ENCODE results near the gene ZC3HAV1. TPM values are rescaled to one million over a fixed set of nuclear protein-coding genes. Genes with fewer than 3 reads are reported as not detected.
A peak's percentile ranks its signal among the peaks of the same experiment; 100 is the strongest.
"Not testable (repeated sequence)": the region's sequence is repeated elsewhere in the genome, so short reads cannot be mapped to it uniquely, and the experiment has no call there.

ZC3HAV1 gene
- total RNA-seq, 1 donor from 2014 or later: 42.7 TPM

DNA sequence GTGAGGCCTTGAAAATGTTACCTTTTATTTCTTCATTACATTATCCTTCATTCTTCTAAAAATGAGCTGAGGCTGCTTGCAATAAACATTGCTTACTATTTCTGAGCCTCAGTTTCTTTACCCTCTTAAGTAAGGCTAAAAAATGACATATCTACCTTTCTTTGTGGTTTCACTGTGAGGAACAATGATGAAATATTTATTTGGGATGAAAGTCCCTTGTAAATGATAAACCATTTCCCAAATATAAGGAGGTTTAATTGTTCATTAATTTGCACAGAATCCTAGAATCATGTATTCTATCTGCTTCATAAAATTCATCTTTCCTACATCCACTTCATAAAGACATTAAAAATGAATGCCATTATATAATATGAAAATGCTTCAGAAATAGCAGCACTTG lies 27.9 kb downstream of the ZC3HAV1 start:
- H3K27me3 Mint-ChIP-seq (ENCODE audit: unreplicated experiment): no peaks in the 10 kb centered on the region
- DNase-seq (ENCODE audit: extremely low spot score, unreplicated experiment): no peak
- no peak overlapping the region for H3K4me3 Mint-ChIP-seq (ENCODE audit: unreplicated experiment)
- no peaks in the 10 kb centered on the region for H3K4me1 Mint-ChIP-seq (ENCODE audit: unreplicated experiment)
- TF ChIP-seq, protein P1, sequence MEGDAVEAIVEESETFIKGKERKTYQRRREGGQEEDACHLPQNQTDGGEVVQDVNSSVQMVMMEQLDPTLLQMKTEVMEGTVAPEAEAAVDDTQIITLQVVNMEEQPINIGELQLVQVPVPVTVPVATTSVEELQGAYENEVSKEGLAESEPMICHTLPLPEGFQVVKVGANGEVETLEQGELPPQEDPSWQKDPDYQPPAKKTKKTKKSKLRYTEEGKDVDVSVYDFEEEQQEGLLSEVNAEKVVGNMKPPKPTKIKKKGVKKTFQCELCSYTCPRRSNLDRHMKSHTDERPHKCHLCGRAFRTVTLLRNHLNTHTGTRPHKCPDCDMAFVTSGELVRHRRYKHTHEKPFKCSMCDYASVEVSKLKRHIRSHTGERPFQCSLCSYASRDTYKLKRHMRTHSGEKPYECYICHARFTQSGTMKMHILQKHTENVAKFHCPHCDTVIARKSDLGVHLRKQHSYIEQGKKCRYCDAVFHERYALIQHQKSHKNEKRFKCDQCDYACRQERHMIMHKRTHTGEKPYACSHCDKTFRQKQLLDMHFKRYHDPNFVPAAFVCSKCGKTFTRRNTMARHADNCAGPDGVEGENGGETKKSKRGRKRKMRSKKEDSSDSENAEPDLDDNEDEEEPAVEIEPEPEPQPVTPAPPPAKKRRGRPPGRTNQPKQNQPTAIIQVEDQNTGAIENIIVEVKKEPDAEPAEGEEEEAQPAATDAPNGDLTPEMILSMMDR (IDR thresholded peaks at IDR 0.05): no peak
- no peaks in the 10 kb centered on the region for H3K9me3 Mint-ChIP-seq (ENCODE audit: unreplicated experiment)
- peaks cover 56% of the 10 kb centered on the region for H3K36me3 Mint-ChIP-seq (ENCODE audit: unreplicated experiment)
- H3K27ac Mint-ChIP-seq (ENCODE audit: unreplicated experiment): no peak overlapping the region

DNA sequence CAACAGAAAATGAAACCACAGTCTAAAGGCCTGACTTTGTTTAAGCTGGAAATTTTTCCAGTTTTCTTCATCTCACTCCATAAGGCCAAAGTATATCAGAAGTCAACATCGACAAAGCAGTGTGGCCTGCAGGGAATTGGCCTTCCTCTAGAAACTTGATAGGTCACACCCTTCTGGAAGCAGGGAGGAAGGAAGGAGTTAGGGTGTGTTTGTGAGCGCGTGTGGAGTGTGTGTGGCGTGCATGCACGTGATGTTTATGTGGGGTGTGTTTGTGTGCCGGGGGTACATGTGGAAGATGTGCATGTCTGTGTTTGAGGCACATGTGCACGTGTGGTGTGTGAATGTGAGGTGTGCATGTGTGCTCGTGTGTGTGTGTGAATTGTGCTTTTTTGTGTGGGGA lies 28.6 kb downstream of the ZC3HAV1 start:
- no peak overlapping the region for H3K4me3 Mint-ChIP-seq (ENCODE audit: unreplicated experiment)
- no peaks in the 10 kb centered on the region for H3K4me1 Mint-ChIP-seq (ENCODE audit: unreplicated experiment)
- H3K36me3 Mint-ChIP-seq (ENCODE audit: unreplicated experiment): peaks cover 58% of the 10 kb centered on the region
- H3K27ac Mint-ChIP-seq (ENCODE audit: unreplicated experiment): peak overlapping the region; percentile 2
- H3K9me3 Mint-ChIP-seq (ENCODE audit: unreplicated experiment): no peaks in the 10 kb centered on the region
- no peak for DNase-seq (ENCODE audit: extremely low spot score, unreplicated experiment)
- H3K27me3 Mint-ChIP-seq (ENCODE audit: unreplicated experiment): no peaks in the 10 kb centered on the region
- TF ChIP-seq, protein P1 (IDR thresholded peaks at IDR 0.05): no peak

DNA sequence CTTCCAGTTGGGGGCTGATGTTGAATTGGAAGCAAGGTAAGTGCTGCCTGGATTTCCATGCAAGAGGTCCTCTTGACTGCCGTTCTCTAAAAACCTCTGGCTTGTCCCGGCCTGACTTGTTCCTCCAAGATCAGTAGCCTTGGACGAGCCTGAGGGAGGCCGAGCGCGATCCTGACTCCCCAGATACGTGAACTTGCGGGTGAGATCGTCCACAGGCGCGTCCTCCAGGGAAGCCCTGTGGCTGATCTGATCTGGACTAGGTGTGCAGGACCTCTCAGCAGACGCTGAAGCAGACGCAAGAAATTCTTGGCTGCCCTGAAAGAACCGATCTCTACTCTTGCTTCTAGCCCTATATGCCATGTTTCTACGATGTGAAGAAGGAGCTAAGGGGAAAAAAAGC lies 29.7 kb downstream of the ZC3HAV1 start:
- no peaks in the 10 kb centered on the region for H3K27me3 Mint-ChIP-seq (ENCODE audit: unreplicated experiment)
- H3K27ac Mint-ChIP-seq (ENCODE audit: unreplicated experiment): no peak overlapping the region
- no peak overlapping the region for H3K4me3 Mint-ChIP-seq (ENCODE audit: unreplicated experiment)
- peaks cover 55% of the 10 kb centered on the region for H3K36me3 Mint-ChIP-seq (ENCODE audit: unreplicated experiment)
- H3K9me3 Mint-ChIP-seq (ENCODE audit: unreplicated experiment): no peaks in the 10 kb centered on the region
- TF ChIP-seq, protein P1 (IDR thresholded peaks at IDR 0.05): no peak
- H3K4me1 Mint-ChIP-seq (ENCODE audit: unreplicated experiment): peaks cover 4% of the 10 kb centered on the region
- DNase-seq (ENCODE audit: extremely low spot score, unreplicated experiment): no peak

DNA sequence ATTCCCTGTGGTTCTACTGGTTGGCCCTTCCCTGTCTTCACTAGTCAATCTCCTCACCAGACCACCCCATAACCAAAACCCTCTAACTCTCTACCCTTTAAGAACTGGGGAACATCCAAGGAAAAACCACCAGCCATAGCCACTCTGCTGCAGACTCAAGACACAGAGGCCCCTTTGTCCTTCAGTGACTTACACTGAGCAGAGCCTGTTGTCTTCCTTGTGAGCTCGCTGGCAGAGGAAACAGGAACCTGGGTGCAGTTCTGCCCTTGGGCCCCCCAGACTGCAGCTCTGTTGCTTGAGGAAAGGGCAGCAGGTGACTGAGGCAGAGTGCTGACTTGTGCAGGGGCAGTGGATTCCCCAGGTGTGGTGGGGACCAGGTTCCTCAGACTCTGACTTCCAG lies 30.6 kb downstream of the ZC3HAV1 start:
- TF ChIP-seq, protein P1 (IDR thresholded peaks at IDR 0.05): no peak
- DNase-seq (ENCODE audit: extremely low spot score, unreplicated experiment): no peak
- Mint-ChIP-seq H3K4me3 (ENCODE audit: unreplicated experiment) (no peak overlapping the region), H3K27ac (ENCODE audit: unreplicated experiment) (no peak overlapping the region), H3K4me1 (ENCODE audit: unreplicated experiment) (peaks cover 5% of the 10 kb centered on the region), H3K27me3 (ENCODE audit: unreplicated experiment) (no peaks in the 10 kb centered on the region), H3K36me3 (ENCODE audit: unreplicated experiment) (peaks cover 55% of the 10 kb centered on the region), H3K9me3 (ENCODE audit: unreplicated experiment) (no peaks in the 10 kb centered on the region)

DNA sequence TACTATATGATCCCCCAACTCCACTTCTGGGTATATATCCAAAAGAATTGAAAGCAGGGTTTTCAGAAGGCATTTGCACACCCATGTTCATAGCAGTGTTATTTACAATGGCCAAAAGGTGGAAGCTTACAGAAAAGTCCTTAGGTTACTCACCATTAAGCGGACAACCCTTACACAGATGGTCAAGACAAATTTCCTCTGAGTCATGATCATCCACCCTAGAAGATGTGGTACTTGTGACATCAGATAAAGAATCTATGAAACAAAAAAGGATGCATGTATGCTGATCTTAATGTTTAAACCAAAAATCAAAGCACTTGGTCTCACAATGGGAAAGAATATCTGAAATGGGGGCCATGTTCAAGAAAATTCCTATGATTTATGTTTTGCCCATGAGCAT lies 31.1 kb downstream of the ZC3HAV1 start:
- Mint-ChIP-seq H3K27ac (ENCODE audit: unreplicated experiment) (no peak overlapping the region), H3K36me3 (ENCODE audit: unreplicated experiment) (peaks cover 56% of the 10 kb centered on the region), H3K4me3 (ENCODE audit: unreplicated experiment) (no peak overlapping the region), H3K27me3 (ENCODE audit: unreplicated experiment) (no peaks in the 10 kb centered on the region), H3K4me1 (ENCODE audit: unreplicated experiment) (peaks cover 5% of the 10 kb centered on the region), H3K9me3 (ENCODE audit: unreplicated experiment) (no peaks in the 10 kb centered on the region)
- DNase-seq (ENCODE audit: extremely low spot score, unreplicated experiment): no peak
- TF ChIP-seq, protein P1 (IDR thresholded peaks at IDR 0.05): no peak

DNA sequence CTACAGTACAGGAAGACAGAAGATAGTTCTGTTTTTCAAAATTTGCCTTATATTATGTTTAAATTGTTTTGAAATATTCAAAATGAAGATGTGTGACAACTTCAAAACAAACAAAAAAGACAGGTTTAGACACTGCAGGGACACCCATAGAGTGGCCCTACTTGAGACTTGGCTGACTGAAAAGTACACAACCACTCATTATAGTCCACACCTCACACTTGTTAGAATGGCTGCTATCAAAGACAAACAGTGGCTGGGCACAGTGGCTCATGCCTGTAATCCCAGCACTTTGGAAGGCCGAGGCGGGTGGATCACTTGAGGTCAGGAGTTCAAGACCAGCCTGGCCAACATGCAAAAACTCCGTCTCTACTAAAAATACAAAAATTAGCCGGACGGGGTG lies 31.8 kb downstream of the ZC3HAV1 start:
- H3K27ac Mint-ChIP-seq (ENCODE audit: unreplicated experiment); H3K9me3 Mint-ChIP-seq (ENCODE audit: unreplicated experiment); H3K27me3 Mint-ChIP-seq (ENCODE audit: unreplicated experiment); H3K4me3 Mint-ChIP-seq (ENCODE audit: unreplicated experiment); DNase-seq (ENCODE audit: extremely low spot score, unreplicated experiment); H3K4me1 Mint-ChIP-seq (ENCODE audit: unreplicated experiment): not testable (repeated sequence)
- peaks cover 51% of the 10 kb centered on the region for H3K36me3 Mint-ChIP-seq (ENCODE audit: unreplicated experiment)

Measured in osteocyte (in vitro differentiated cells).